ENCODE data around the gene MAP4K3.

Gene MAP4K3

DNA sequence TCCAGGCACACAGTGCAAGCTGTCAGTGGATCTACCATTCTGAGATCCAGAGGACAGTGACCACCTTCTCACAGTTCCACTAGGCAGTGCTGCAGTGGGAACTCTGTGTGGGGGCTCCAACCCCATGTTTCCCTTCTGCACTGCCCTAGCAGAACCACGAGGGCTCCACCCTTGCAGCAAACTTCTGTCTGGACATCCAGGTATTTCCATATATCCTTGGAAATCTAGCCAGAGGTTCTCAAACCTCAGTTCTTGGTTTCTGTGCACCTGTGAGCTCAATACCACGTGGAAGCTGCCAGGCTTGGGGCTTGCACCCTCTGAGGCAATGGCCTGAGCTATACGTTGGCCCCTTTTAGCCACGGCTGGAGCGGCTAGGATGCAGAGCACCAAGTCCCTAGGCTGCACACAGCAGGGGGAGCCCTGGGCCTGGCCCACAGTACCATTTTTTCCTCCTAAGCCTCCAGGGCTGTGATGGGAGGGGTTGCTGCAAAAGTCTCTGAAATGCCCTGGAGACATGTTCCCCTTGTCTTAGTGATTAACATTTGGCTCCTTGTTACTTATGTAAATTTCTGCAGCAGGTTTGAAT lies 77.5 kb downstream of the MAP4K3 start:
- no peak for DNase-seq
- Histone ChIP-seq H3K4me3 (no peak overlapping the region), H3K9me3 (peaks cover 0 to 16% (median 13%) of the 10 kb centered on the region in 3 donors), H3K4me1 (peaks cover 0 to 5% (median 0%) of the 10 kb centered on the region in 4 donors), H3K27me3 (no peaks in the 10 kb centered on the region), H3K27ac (no peak overlapping the region), H3K36me3 (peaks cover 0 to 14% (median 8%) of the 10 kb centered on the region in 3 donors)
- TF ChIP-seq, protein P1, sequence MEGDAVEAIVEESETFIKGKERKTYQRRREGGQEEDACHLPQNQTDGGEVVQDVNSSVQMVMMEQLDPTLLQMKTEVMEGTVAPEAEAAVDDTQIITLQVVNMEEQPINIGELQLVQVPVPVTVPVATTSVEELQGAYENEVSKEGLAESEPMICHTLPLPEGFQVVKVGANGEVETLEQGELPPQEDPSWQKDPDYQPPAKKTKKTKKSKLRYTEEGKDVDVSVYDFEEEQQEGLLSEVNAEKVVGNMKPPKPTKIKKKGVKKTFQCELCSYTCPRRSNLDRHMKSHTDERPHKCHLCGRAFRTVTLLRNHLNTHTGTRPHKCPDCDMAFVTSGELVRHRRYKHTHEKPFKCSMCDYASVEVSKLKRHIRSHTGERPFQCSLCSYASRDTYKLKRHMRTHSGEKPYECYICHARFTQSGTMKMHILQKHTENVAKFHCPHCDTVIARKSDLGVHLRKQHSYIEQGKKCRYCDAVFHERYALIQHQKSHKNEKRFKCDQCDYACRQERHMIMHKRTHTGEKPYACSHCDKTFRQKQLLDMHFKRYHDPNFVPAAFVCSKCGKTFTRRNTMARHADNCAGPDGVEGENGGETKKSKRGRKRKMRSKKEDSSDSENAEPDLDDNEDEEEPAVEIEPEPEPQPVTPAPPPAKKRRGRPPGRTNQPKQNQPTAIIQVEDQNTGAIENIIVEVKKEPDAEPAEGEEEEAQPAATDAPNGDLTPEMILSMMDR (IDR thresholded peaks at IDR 0.05): no peak
- intact Hi-C loops (cut with DNase I; ENCODE audit: low total_unique reads): no loop called here

DNA sequence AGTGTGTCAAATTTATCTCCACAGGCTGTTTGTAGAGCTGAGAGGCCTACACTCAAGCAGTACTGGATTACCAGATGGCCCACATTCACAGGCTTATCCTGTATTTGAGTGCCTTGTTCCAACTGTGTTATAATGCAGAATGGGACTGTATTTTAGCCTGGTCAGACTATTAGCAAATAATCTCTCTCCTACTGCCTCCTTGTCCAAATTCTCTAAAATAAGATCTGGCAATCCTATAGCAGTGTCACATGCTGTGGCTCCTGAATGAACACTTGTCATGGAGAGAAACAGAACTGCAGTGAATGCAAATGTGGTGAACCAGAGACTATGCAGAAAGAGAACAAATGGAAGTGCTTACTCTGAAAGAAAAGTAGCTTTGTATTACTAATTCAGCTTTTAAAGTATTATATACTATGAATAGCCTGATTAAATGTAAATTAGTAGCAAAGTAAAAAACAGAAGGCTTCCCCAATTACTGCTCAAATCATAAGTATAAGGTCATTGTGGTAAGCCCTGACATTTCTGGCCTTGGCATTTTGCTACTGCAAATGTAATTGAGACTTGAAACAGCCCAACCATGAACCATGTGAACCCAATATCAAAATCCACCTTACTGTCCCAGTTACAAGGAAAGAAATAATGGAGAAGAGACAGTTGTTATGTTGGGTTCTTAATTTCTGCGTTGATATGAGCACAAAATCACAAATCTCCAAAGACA lies 80.0 kb downstream of the MAP4K3 start:
- no peak overlapping the region for H3K27ac ChIP-seq
- DNase-seq: no peak

DNA sequence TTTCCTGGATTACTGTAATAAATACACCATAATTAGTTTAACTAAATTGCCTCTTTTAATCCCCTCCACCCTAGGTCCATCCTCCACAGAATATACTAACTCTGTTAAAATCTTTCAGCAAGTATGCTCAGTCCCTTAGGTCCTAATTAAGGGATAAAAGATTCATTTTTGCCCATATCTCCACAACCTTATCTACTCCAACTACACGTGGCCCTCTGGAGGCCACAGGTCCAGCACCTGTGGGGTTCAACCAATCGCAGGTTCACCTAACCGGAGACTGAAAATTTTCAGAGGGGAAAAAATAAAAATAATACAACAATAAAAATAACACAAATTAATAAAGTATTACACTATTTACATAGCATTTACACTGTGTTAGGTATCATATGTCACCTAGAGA lies 86.4 kb downstream of the MAP4K3 start:
- Histone ChIP-seq H3K4me3 (no peak overlapping the region), H3K9me3 (no peaks in the 10 kb centered on the region), H3K27me3 (no peaks in the 10 kb centered on the region), H3K27ac (no peak overlapping the region), H3K36me3 (peaks cover 0 to 12% (median 10%) of the 10 kb centered on the region in 3 donors), H3K4me1 (no peaks in the 10 kb centered on the region)
- TF ChIP-seq, protein P1 (IDR thresholded peaks at IDR 0.05): no peak
- no peak for DNase-seq
- intact Hi-C loops (cut with DNase I; ENCODE audit: low total_unique reads): no loop called here

More for the DNA sequence above, 80.0 kb downstream of the MAP4K3 start:
- no peak overlapping the region for H3K4me3 ChIP-seq
- TF ChIP-seq, protein P1 (IDR thresholded peaks at IDR 0.05): no peak
- intact Hi-C loops (cut with DNase I; ENCODE audit: low total_unique reads): no loop called here
- H3K36me3 ChIP-seq: peaks cover 0 to 17% (median 14%) of the 10 kb centered on the region in 3 donors
- peaks cover 0 to 13% (median 11%) of the 10 kb centered on the region in 3 donors for H3K9me3 ChIP-seq
- H3K4me1 ChIP-seq: peaks cover 0 to 5% (median 0%) of the 10 kb centered on the region in 4 donors
- H3K27me3 ChIP-seq: no peaks in the 10 kb centered on the region

DNA sequence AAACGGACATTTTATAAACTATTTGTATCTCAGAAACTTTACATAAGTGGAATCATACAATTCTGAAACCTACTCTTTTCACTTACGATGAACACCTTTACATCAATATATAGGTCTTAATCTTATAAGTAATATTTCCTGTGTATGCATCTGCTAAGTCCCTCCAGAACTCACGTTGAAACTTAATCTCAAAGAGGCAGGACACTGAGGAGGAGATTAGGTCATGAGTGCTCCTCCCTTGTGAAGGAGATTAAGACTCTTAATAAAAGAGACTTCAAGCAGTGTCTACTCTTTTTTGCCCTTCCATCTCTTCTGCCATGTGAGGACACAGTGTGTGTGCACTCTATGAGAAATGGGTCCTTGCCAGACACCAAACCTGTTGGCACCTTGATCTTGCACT lies 98.6 kb downstream of the MAP4K3 start:
- Histone ChIP-seq H3K27me3 (no peaks in the 10 kb centered on the region), H3K4me1 (peaks cover 0 to 9% (median 0%) of the 10 kb centered on the region in 4 donors), H3K27ac (no peak overlapping the region), H3K9me3 (no peaks in the 10 kb centered on the region), H3K4me3 (no peak overlapping the region), H3K36me3 (no peaks in the 10 kb centered on the region)
- DNase-seq: no peak
- intact Hi-C loops (cut with DNase I; ENCODE audit: low total_unique reads): no loop called here
- TF ChIP-seq, protein P1 (IDR thresholded peaks at IDR 0.05): no peak

DNA sequence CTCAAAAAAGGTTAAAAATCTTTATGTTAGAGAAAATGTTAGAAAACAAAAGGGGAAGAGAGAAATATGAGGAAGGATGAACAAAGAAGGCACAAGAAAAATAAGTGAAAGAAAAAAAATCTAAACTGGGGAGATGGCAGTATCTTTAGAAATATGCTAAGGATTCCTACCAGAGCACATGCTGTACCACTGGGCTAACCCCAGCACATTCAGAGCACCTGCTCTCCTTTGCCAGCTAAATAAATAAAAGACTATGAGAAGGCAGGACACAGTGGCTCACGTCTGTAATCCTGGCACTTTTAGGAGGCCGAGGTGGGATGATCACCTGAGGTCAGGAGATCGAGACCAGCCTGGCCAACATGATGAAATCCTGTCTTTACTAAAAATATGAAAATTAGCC lies 101.2 kb downstream of the MAP4K3 start:
- intact Hi-C loops (cut with DNase I; ENCODE audit: low total_unique reads): no loop called here
- Histone ChIP-seq H3K27me3 (no peaks in the 10 kb centered on the region), H3K27ac (no peak overlapping the region), H3K9me3 (no peaks in the 10 kb centered on the region), H3K4me1 (peaks cover 0 to 9% (median 0%) of the 10 kb centered on the region in 4 donors), H3K36me3 (no peaks in the 10 kb centered on the region), H3K4me3 (no peak overlapping the region)
- TF ChIP-seq, protein P1 (IDR thresholded peaks at IDR 0.05): no peak
- no peak for DNase-seq
